Measurements from ENCODE around the gene HOXA9. TPM values are rescaled to one million over a fixed set of nuclear protein-coding genes. Genes with fewer than 3 reads are reported as not detected.

Gene HOXA9
- polyA plus RNA-seq, 2 of the 4 experiments (the other 2 are of a cell fraction) = 1.4 TPM

DNA sequence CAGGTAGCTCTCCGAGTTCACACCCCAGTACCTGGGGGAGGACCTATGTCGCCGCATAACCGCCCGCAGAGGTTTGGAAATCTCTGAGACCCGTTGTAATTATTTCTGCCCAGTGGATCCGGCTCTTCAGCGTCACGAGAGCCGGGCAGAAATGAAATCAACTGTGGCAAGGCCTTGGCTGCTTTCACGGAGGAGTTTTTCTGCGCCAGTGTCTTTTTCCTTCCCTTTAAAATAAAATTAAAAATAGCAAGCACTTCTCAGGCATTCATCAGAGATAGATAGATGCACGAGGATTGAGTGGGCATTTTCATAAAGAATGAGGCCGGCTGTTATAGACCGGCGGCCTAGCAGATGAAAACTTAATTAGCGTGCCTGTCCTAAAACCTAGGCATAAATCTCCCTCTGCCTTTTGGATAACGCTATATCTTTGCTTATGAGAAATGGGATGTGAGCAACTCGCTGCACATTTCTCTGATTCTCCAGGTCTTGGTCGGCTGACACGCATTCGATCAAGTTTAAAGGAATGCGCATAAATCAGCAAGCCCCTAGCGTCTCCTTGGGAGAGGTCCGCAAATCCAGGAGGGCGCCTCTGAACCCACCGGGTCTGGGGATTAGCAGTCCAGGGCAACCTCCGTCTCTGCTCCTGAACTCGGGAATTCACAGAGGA is 28.1 kb upstream of the HOXA9 start:
- no peak overlapping the region for H3K4me2 ChIP-seq
- CTCF ChIA-PET = interaction anchor here (0.6 to 4.8 kb wide), 5 partner anchors 14 to 902 kb away, joined by 3 to 58 read pairs (median 30); no protein-coding TSS in a partner anchor
- no peak for DNase-seq (ENCODE audit: low read depth in 1 of 2, low spot score in 1 of 2)

DNA sequence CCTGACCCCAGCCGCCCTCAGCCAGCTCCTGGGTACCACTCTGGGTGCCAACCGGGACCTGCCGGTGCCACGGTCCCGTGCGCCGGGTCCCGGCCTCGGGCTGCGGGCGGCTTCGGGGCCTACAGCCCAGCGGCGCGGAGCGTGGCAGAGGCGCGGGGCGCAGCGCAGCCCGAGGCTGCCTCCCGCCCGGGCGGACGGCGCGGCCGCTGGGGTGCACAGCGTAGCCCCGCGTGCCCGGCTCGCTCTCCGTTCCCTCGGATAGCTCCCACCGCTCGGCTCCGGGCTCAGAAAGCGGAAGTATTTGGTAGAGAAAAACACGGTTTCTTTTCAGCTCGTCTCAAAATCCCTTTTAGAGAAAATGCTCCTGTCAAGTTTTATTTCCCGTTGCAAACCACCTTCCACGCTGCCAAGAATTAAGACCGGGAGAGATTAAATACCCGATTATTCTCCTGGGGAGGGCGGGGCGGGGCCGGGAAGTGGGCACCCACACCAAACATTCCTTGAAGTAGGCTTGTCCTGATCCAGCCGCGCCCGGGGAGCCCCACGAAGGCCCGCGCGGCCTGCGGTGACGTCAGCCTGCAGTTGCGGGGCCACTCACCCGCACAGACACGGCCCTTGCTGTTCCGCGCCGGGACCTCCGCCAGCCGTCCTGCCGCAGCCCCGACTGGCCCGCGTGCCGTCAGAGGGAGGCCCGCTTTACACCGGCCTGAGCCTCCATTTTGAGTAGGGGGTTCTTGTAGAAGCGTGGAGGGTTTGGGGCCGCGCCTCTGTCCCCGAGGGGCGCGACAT is 27.4 kb upstream of the HOXA9 start:
- TF ChIP-seq, protein P1, sequence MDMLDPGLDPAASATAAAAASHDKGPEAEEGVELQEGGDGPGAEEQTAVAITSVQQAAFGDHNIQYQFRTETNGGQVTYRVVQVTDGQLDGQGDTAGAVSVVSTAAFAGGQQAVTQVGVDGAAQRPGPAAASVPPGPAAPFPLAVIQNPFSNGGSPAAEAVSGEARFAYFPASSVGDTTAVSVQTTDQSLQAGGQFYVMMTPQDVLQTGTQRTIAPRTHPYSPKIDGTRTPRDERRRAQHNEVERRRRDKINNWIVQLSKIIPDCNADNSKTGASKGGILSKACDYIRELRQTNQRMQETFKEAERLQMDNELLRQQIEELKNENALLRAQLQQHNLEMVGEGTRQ (IDR thresholded peaks at IDR 0.05) = no peak
- no peak for TF ChIP-seq CEBPB (IDR thresholded peaks at IDR 0.05)
- TF ChIP-seq, protein P2, sequence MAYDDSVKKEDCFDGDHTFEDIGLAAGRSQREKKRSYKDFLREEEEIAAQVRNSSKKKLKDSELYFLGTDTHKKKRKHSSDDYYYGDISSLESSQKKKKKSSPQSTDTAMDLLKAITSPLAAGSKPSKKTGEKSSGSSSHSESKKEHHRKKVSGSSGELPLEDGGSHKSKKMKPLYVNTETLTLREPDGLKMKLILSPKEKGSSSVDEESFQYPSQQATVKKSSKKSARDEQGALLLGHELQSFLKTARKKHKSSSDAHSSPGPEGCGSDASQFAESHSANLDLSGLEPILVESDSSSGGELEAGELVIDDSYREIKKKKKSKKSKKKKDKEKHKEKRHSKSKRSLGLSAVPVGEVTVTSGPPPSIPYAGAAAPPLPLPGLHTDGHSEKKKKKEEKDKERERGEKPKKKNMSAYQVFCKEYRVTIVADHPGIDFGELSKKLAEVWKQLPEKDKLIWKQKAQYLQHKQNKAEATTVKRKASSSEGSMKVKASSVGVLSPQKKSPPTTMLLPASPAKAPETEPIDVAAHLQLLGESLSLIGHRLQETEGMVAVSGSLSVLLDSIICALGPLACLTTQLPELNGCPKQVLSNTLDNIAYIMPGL (CRISPR knock-in tag; IDR thresholded peaks at IDR 0.05; ENCODE audit: borderline replicate concordance) = no peak
- TF ChIP-seq SREBF2 (IDR thresholded peaks at IDR 0.05) = no peak
- TF ChIP-seq POLR2A (IDR thresholded peaks at IDR 0.05; ENCODE audit: low read length) = no peak
- TF ChIP-seq HEYL (CRISPR knock-in tag; IDR thresholded peaks at IDR 0.05) = no peak
- TF ChIP-seq HOXB13 (CRISPR knock-in tag; IDR thresholded peaks at IDR 0.05; ENCODE audit: low read depth) = no peak
- TF ChIP-seq, protein P3, sequence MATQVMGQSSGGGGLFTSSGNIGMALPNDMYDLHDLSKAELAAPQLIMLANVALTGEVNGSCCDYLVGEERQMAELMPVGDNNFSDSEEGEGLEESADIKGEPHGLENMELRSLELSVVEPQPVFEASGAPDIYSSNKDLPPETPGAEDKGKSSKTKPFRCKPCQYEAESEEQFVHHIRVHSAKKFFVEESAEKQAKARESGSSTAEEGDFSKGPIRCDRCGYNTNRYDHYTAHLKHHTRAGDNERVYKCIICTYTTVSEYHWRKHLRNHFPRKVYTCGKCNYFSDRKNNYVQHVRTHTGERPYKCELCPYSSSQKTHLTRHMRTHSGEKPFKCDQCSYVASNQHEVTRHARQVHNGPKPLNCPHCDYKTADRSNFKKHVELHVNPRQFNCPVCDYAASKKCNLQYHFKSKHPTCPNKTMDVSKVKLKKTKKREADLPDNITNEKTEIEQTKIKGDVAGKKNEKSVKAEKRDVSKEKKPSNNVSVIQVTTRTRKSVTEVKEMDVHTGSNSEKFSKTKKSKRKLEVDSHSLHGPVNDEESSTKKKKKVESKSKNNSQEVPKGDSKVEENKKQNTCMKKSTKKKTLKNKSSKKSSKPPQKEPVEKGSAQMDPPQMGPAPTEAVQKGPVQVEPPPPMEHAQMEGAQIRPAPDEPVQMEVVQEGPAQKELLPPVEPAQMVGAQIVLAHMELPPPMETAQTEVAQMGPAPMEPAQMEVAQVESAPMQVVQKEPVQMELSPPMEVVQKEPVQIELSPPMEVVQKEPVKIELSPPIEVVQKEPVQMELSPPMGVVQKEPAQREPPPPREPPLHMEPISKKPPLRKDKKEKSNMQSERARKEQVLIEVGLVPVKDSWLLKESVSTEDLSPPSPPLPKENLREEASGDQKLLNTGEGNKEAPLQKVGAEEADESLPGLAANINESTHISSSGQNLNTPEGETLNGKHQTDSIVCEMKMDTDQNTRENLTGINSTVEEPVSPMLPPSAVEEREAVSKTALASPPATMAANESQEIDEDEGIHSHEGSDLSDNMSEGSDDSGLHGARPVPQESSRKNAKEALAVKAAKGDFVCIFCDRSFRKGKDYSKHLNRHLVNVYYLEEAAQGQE (IDR thresholded peaks at IDR 0.05) = no peak
- TF ChIP-seq FOSB (CRISPR knock-in tag; IDR thresholded peaks at IDR 0.05) = no peak
- no peak for TF ChIP-seq RAD21 (conservative IDR thresholded peaks at IDR 0.05 in 1 of 2, IDR thresholded peaks at IDR 0.05 in 1 of 2)
- TF ChIP-seq RNF2 (IDR thresholded peaks at IDR 0.05; ENCODE audit: borderline replicate concordance, low read depth) = no peak
- TF ChIP-seq HDAC2 (IDR thresholded peaks at IDR 0.05) = no peak
- ATAC-seq (no peak), FAIRE-seq (no peak), DNase-seq (ENCODE audit: low read depth in 1 of 2, low spot score in 1 of 2) (no peak)
- POLR2A ChIA-PET = interaction anchor here (0.7 kb wide), 1 partner anchor 9 kb away, joined by 4 read pairs; no protein-coding TSS in a partner anchor
- no peak overlapping the region for H3K4me3 ChIP-seq
- no peak overlapping the region for H3K4me2 ChIP-seq
- no peak overlapping the region for H3K27ac ChIP-seq
- 94% methylated on average over 58 of the region's 78 CpGs for WGBS (ENCODE audit: missing lambda C conversion rate)
- H3K4me1 ChIP-seq = no peaks in the 10 kb centered on the region
- H3K9me3 ChIP-seq = no peaks in the 10 kb centered on the region
- CTCF ChIA-PET = interaction anchor here (0.6 to 4.8 kb wide), 5 partner anchors 13 to 903 kb away, joined by 3 to 58 read pairs (median 15); no protein-coding TSS in a partner anchor

More for the DNA sequence above, 28.1 kb upstream of the HOXA9 start:
- TF ChIP-seq HEYL (CRISPR knock-in tag; IDR thresholded peaks at IDR 0.05) = no peak
- TF ChIP-seq, protein P4, sequence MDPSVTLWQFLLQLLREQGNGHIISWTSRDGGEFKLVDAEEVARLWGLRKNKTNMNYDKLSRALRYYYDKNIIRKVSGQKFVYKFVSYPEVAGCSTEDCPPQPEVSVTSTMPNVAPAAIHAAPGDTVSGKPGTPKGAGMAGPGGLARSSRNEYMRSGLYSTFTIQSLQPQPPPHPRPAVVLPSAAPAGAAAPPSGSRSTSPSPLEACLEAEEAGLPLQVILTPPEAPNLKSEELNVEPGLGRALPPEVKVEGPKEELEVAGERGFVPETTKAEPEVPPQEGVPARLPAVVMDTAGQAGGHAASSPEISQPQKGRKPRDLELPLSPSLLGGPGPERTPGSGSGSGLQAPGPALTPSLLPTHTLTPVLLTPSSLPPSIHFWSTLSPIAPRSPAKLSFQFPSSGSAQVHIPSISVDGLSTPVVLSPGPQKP (IDR thresholded peaks at IDR 0.05; ENCODE audit: low read depth, low read length) = no peak
- no peak for TF ChIP-seq POLR2A (IDR thresholded peaks at IDR 0.05; ENCODE audit: low read length)
- no peak for TF ChIP-seq ESRRA (IDR thresholded peaks at IDR 0.05; ENCODE audit: borderline replicate concordance, low read length)
- TF ChIP-seq NR3C1 (IDR thresholded peaks at IDR 0.05) = no peak
- TF ChIP-seq RARB (CRISPR knock-in tag; IDR thresholded peaks at IDR 0.05) = no peak
- TF ChIP-seq, protein P5, sequence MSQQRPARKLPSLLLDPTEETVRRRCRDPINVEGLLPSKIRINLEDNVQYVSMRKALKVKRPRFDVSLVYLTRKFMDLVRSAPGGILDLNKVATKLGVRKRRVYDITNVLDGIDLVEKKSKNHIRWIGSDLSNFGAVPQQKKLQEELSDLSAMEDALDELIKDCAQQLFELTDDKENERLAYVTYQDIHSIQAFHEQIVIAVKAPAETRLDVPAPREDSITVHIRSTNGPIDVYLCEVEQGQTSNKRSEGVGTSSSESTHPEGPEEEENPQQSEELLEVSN (IDR thresholded peaks at IDR 0.05; ENCODE audit: borderline replicate concordance, low read depth) = no peak
- TF ChIP-seq CBX2 (IDR thresholded peaks at IDR 0.05; ENCODE audit: borderline replicate concordance, low read depth) = no peak
- TF ChIP-seq, protein P6, sequence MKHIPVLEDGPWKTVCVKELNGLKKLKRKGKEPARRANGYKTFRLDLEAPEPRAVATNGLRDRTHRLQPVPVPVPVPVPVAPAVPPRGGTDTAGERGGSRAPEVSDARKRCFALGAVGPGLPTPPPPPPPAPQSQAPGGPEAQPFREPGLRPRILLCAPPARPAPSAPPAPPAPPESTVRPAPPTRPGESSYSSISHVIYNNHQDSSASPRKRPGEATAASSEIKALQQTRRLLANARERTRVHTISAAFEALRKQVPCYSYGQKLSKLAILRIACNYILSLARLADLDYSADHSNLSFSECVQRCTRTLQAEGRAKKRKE (CRISPR knock-in tag; IDR thresholded peaks at IDR 0.05; ENCODE audit: low read depth) = no peak
- TF ChIP-seq HDAC2 (IDR thresholded peaks at IDR 0.05) = no peak
- TF ChIP-seq, protein P7, sequence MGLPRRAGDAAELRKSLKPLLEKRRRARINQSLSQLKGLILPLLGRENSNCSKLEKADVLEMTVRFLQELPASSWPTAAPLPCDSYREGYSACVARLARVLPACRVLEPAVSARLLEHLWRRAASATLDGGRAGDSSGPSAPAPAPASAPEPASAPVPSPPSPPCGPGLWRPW (IDR thresholded peaks at IDR 0.05) = no peak
- no peak for TF ChIP-seq HOXB5 (CRISPR knock-in tag; IDR thresholded peaks at IDR 0.05)
- TF ChIP-seq, protein P8, sequence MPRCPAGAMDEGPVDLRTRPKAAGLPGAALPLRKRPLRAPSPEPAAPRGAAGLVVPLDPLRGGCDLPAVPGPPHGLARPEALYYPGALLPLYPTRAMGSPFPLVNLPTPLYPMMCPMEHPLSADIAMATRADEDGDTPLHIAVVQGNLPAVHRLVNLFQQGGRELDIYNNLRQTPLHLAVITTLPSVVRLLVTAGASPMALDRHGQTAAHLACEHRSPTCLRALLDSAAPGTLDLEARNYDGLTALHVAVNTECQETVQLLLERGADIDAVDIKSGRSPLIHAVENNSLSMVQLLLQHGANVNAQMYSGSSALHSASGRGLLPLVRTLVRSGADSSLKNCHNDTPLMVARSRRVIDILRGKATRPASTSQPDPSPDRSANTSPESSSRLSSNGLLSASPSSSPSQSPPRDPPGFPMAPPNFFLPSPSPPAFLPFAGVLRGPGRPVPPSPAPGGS (IDR thresholded peaks at IDR 0.05) = no peak
- no peak for TF ChIP-seq POLR2AphosphoS2 (conservative IDR thresholded peaks at IDR 0.05; ENCODE audit: low read length)
- TF ChIP-seq MAFK (IDR thresholded peaks at IDR 0.05; ENCODE audit: partially characterized antibody) = no peak
- no peak for ATAC-seq
- POLR2A ChIA-PET = no interaction called here
- H3K4me3 ChIP-seq = no peak overlapping the region
- 88% methylated on average over 29 of the region's 29 CpGs for WGBS (ENCODE audit: missing lambda C conversion rate)
- H3K4me1 ChIP-seq = peaks cover 4% of the 10 kb centered on the region; the same call in 1 of the 3 replicates
- H3K9me3 ChIP-seq = no peaks in the 10 kb centered on the region
- no peak overlapping the region for H3K27ac ChIP-seq
- no peak for FAIRE-seq

All from A549 (cell line).